Measurements from ENCODE around the gene ODAD3. TPM values are rescaled to one million over a fixed set of nuclear protein-coding genes. Genes with fewer than 3 reads are reported as not detected.
"Not testable (repeated sequence)": the region's sequence is repeated elsewhere in the genome, so short reads cannot be mapped to it uniquely, and the experiment has no call there.

Gene ODAD3
- polyA plus RNA-seq, 3 donors from 2014 or later = not detected

DNA sequence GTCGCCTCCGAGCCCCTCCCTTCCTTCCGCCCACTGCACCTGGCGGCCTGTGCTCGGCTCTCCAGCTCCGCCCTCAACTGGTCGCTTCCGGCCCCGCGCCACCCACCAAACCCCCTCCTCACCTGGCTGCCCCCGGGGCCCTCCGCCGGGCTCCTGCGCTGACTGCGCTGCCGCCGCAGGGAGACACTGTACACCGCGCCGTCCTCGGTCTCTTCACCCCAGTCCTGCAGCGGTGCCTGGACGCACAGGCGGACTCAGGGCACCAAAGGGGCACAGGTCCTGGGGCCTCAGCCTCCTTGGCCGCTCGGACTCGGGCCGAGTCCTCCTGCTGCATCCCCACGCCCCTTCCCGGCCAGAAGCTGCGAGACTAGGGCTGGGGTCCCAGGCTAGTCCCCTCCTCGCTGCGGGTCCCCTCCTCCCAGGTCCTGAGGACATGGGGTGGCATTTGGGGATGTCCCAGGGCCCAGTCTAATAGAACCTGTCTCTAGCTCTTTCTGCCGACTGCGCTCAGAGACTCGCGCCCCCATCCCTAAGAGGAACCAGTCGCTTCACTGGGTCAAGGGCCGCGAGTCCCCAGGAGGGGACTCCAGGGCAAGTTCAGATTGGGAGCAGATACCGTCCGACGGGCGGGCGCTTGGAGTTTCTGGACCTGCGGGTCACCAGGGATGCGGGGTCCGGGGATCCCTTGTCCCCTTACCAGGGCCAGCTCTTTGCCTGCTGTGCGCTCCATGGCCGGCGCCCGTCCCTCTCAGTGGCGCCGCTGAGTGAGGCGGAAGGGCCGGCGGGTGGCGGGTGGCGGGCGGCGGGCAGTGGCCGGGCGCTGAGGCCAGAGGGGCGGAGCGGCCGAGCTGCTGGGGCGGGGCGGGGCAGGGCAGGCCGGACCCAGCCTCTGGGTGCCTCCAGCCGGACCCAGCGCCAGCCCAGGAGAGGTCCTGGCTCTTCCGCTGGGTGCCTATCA, 16.1 kb downstream of the ODAD3 start, which contains the start of gene RGL3:
Gene RGL3, minus strand, starts transcription at position 766 of the 958 bp plus-strand sequence. Its CDS starts 36 bp downstream, at position 730.
- H3K36me3 Mint-ChIP-seq = no peaks in the 10 kb centered on the region
- no peaks in the 10 kb centered on the region for H3K9me3 Mint-ChIP-seq
- H3K4me3 Mint-ChIP-seq = peak within 1 kb of the TSS in 4 of 5 donors; percentile 30 to 66 (median 50)
- no peak for DNase-seq
- peaks cover 15 to 20% (median 17%) of the 10 kb centered on the region in 3 donors for H3K27me3 Mint-ChIP-seq (ENCODE audit: low read depth in 3 of 3)
- no peak within 1 kb of the TSS for H3K27ac Mint-ChIP-seq
- peaks cover 30 to 31% of the 10 kb centered on the region in 2 donors for H3K4me1 Mint-ChIP-seq

DNA sequence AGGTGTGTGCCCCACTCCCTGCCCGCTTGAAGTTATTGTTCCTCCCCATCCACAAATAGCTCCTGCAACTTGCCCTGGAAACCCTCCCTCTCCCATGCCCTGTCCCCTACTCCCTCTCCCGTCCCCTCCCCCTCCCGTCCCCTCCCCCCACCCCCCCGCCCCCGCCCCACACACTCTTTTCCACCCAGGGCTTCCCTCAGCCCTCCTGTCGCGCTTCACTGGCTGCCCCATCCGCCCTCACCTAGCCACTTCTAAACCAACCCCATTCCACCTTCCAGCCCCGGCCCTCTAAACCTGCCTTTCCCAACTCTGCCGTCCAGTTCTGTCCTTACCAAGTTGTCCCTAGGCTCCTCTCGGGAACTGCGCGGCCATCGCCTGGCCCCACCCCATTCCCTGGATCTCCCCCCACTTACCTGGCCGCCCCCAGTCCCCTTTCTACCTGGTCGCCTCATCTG, 16.8 kb downstream of the ODAD3 start:
- Mint-ChIP-seq H3K27me3 (ENCODE audit: low read depth in 3 of 3) (peaks cover 13 to 15% (median 14%) of the 10 kb centered on the region in 3 donors), H3K4me3 (no peak overlapping the region), H3K4me1 (peaks cover 24 to 26% of the 10 kb centered on the region in 2 donors), H3K9me3 (no peaks in the 10 kb centered on the region), H3K27ac (no peak overlapping the region), H3K36me3 (no peaks in the 10 kb centered on the region)
- no peak for DNase-seq

DNA sequence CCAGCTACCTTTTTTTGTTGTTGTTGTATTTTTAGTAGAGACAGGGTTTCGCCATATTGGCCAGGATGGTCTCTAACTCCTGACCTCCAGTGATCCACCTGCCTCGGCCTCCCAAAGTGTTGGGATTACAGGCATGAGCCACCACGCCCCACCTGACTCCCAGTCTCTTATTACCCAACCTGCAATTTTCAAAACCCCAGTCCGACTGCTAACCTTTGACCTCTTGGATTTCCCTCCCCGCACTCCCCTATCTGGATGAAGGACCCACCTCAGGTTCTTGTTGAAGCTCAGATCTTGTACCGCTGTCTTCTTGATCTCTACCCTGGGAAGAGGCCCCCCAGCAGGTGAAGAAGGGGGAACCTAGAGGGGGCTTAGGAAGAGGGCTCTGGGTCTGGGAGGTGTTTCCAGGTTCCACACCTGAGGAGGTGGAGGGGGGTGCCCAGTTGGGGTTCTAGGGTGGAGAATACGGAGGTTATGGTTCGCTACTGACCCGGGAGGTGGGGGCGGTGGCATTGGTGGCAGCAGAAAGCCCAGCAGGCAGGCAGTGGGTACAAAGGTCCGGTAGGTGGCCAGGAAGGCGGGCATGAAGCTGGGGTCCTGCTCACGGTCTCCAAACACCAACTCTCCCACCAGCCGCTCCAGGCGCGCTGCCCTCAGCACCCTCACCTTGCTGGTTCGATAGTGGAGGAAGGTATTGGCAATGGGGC, 18.4 kb downstream of the ODAD3 start:
- Mint-ChIP-seq H3K36me3 (no peaks in the 10 kb centered on the region), H3K4me3 (no peak overlapping the region), H3K27me3 (ENCODE audit: low read depth in 3 of 3) (peaks cover 9 to 12% (median 10%) of the 10 kb centered on the region in 3 donors), H3K9me3 (no peaks in the 10 kb centered on the region), H3K27ac (no peak overlapping the region), H3K4me1 (peaks cover 10 to 12% of the 10 kb centered on the region in 2 donors)
- no peak for DNase-seq

DNA sequence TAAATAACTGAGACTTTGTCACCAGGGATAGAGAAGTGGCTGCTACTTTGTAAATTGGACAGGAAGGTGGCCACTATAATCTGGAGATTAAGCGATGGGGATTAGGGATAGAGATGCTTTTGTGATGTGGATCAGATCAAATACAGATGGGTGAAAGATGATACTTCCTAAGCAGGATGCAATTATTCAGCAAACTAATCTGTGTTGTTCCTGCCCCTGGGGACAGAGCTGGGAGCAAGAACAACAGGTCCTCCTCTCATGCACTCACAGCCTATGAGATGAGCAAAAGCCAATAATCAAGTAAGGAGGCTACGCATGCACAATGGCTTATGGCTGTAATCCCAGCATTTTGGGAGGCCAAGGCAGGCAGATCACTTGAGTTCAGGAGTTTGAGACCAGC, 20.4 kb downstream of the ODAD3 start:
- Mint-ChIP-seq H3K4me1 (no peaks in the 10 kb centered on the region), H3K36me3 (no peaks in the 10 kb centered on the region), H3K27ac (no peak overlapping the region), H3K4me3 (no peak overlapping the region), H3K9me3 (no peaks in the 10 kb centered on the region), H3K27me3 (ENCODE audit: low read depth in 3 of 3) (peaks cover 8% of the 10 kb centered on the region in 3 donors)
- no peak for DNase-seq

DNA sequence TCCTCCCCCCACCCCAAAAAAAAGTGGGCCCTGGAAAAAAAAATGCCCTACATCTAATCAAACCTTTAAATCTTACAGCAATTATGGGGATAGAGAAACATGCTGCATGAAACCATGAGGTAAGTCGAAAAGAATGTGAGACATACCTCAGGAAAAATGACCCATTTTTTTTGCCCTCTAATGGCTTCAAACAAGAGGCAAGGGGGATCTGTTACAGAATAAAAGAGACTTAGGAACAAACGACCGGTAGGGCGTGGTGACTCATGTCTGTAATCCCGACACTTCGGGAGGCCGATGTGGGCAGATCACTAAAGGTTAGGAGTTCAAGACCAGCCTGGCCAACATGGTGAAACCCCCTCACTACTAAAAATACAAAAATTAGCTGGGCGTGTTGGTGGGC, 24.2 kb downstream of the ODAD3 start:
- no peak for DNase-seq

DNA sequence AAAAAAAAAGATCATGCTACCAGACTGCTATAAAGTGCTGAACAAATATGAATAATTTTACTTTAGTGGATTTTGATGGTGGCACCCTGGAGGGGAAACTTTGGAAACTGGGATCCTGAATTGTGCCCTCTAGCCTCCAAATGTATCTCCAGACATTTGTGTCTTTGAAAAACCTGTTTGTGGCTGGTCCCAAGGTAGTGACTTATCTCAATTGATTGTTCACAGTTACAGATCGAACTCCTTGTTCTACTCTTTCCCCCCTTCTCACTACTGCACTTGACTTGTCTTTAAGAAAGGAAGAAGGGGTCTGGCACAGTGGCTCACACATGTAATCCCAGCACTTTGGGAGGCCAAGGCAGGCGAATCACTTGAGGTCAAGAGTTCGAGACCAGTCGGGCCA, 26.3 kb downstream of the ODAD3 start:
- no peak for DNase-seq
- H3K27ac Mint-ChIP-seq = no peak overlapping the region

More for the DNA sequence above, 24.2 kb downstream of the ODAD3 start:
- Mint-ChIP-seq H3K27ac (no peak overlapping the region), H3K36me3 (no peaks in the 10 kb centered on the region), H3K9me3 (no peaks in the 10 kb centered on the region), H3K4me1 (no peaks in the 10 kb centered on the region), H3K4me3 (no peak overlapping the region), H3K27me3 (ENCODE audit: low read depth in 3 of 3) (peaks cover 0 to 5% (median 4%) of the 10 kb centered on the region in 3 donors)

DNA sequence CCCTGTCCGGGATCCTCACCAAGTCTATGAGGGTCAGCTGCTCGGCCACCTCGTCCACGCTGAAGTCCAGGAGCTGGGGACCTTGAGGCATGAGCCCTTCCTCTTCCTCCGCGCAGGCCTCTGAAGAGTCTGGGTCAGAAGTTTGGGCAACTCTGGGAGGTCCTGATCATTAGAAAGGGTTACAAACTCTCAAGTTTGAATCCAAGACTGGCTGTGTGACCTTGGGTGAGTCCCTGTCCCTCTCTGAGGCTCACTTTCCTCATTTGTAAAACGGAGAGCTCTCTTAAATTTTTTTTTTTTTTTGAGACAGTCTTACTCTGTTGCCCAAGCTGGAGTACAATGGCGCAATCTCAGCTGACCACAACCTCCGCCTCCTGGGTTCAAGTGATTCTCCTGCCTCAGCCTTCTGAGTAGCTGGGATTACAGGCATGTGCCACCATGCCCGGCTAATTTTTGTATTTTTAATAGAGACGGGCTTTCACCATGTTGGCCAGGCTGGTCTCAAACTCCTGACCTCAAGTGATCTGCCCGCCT, 28.2 kb downstream of the ODAD3 start:
- not testable (repeated sequence) for DNase-seq; H3K9me3 Mint-ChIP-seq; H3K4me1 Mint-ChIP-seq; H3K36me3 Mint-ChIP-seq; H3K4me3 Mint-ChIP-seq; H3K27me3 Mint-ChIP-seq (ENCODE audit: low read depth in 3 of 3); H3K27ac Mint-ChIP-seq

More for the DNA sequence above, 26.3 kb downstream of the ODAD3 start:
- Mint-ChIP-seq H3K4me1 (no peaks in the 10 kb centered on the region), H3K27me3 (ENCODE audit: low read depth in 3 of 3) (peaks cover 0 to 5% (median 4%) of the 10 kb centered on the region in 3 donors), H3K4me3 (no peak overlapping the region), H3K9me3 (no peaks in the 10 kb centered on the region), H3K36me3 (no peaks in the 10 kb centered on the region)

DNA sequence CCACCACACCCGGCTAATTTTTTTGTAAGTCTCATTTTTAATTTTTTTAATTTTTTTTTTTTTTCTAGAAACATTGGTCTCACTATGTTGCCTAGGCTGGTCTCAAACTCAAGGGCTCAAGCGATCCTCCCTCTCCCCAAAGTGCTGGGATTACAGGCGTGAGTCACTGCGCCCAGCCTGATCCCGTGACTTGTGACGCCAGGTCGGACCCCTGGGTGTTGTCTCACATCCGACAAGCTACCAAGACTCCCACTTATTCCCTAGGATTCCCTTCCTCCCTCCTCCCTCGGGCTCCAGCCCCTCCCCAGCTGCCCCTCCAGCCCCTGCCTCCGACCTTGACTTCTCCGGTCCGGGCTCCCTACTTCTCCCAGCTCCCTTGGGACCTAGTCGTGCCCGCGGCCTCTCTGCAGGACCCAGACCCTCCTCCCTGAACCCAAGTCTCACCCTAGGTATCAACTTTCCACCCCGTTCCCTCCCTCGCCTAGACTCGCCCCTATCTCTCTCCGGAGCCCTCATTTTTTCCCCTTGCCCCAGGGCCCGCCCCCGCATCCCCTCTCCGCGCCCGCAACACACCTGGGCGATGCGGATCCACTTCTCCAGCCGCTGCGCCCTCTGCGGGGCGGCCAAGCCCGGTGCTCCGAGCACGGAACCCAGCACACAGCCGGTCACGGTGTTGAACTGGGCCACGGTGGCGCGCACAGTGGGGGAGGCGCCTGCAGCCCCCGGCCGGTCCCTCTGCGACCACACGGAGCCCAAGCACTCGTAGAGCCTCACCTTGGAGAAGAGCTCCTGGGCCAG, 28.9 kb downstream of the ODAD3 start:
- no peak for DNase-seq
- Mint-ChIP-seq H3K36me3 (no peaks in the 10 kb centered on the region), H3K27me3 (ENCODE audit: low read depth in 3 of 3) (peaks cover 0 to 5% (median 4%) of the 10 kb centered on the region in 3 donors), H3K4me3 (no peak overlapping the region), H3K9me3 (no peaks in the 10 kb centered on the region), H3K4me1 (no peaks in the 10 kb centered on the region), H3K27ac (no peak overlapping the region)

DNA sequence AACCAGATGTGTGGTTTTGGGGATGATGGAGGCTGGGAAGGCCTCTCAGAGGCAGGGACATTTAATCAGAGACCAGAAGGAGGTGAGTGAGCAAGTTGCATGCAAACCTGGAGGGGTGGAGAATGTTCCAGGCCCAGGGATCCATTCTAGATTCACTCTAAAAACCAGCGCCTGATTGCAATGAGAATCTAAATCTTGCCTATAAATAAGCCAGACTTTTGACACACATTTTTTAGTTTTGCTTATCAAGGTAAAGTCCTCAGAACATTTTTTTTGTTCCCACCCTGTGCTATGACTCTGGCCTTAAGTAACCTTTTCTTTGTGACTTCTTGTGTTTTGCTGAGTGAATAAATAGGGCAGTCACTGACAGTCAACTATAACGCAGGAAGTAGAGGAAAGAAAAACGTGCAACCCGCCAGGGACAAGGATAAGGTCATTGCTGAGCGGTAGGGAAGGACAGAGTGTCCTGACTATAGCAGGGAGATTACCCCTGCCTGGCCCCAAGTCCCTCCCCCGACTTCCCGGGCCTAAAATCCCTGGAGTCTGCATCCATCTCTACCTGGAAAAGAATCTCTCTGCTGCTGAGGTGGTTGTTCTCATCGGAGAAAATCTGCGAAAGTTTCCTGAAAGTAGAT, 30.2 kb downstream of the ODAD3 start:
- no peaks in the 10 kb centered on the region for H3K9me3 Mint-ChIP-seq
- DNase-seq = no peak
- peaks cover 0 to 5% (median 4%) of the 10 kb centered on the region in 3 donors for H3K27me3 Mint-ChIP-seq (ENCODE audit: low read depth in 3 of 3)
- H3K4me1 Mint-ChIP-seq = no peaks in the 10 kb centered on the region
- no peak overlapping the region for H3K27ac Mint-ChIP-seq
- no peaks in the 10 kb centered on the region for H3K36me3 Mint-ChIP-seq
- no peak overlapping the region for H3K4me3 Mint-ChIP-seq

DNA sequence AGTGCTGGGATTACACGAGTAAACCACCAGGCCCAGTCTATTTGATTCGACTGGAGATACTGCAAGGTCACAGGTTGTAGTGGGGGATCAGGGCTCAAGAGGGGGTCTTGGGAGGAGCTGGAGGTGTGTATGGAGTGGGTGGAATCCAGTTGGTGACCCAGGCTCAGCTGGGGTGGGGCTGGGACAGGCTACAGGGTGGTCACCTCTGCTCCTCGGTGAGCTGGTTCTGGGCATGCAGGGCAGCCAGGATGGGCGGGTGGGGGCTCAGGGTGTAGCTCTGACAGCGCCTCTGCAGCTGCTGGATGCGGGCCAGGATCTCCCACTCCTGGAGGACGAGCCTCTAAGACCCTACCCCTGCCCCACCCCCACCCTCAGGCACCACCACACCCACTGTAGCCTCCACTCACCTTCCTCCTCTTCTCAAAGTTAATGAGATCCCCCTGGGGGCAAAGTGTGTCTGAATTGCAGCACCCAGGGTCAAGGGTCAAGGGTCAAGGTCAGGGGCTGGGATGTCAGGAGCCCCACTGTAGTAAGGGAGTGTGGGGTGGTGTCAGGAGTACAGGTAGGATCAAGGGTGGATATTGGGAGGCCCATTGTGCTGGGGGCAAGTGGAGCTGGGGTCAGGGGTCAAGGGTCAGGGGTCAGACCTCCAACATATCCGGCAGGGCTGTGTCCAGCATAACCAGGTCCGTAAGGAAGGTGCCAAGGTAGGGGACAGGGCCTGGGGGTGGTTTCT, 32.9 kb downstream of the ODAD3 start:
- no peak overlapping the region for H3K27ac Mint-ChIP-seq
- DNase-seq = no peak
- H3K27me3 Mint-ChIP-seq (ENCODE audit: low read depth in 3 of 3) = peaks cover 0 to 2% (median 0%) of the 10 kb centered on the region in 3 donors
- H3K4me3 Mint-ChIP-seq = no peak overlapping the region
- peaks cover 0 to 2% (median 0%) of the 10 kb centered on the region in 6 donors for H3K9me3 Mint-ChIP-seq
- H3K36me3 Mint-ChIP-seq = no peaks in the 10 kb centered on the region
- no peaks in the 10 kb centered on the region for H3K4me1 Mint-ChIP-seq

DNA sequence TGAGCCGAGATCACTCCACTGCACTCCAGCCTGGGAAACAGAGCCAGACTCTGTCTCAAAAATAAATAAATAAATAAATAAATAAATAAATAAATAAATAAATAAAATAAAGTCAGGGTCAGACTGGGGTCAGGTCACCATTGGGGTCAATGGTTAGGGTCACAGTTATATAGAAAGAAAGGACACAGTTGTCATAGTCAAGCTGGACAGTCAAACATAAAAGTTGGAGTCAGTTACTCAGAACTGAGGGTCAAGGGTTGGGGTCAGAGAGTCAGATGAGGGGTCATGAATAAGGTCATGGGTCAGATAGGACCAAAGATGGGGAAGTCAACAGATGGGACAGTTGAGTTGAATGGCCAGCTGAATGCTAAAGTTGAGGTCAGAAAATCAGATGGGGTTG, 34.1 kb downstream of the ODAD3 start:
- peaks cover 0 to 2% (median 0%) of the 10 kb centered on the region in 3 donors for H3K27me3 Mint-ChIP-seq (ENCODE audit: low read depth in 3 of 3)
- no peak for DNase-seq
- peaks cover 0 to 2% (median 0%) of the 10 kb centered on the region in 6 donors for H3K9me3 Mint-ChIP-seq
- no peaks in the 10 kb centered on the region for H3K4me1 Mint-ChIP-seq
- no peak overlapping the region for H3K4me3 Mint-ChIP-seq
- no peaks in the 10 kb centered on the region for H3K36me3 Mint-ChIP-seq
- H3K27ac Mint-ChIP-seq = no peak overlapping the region

DNA sequence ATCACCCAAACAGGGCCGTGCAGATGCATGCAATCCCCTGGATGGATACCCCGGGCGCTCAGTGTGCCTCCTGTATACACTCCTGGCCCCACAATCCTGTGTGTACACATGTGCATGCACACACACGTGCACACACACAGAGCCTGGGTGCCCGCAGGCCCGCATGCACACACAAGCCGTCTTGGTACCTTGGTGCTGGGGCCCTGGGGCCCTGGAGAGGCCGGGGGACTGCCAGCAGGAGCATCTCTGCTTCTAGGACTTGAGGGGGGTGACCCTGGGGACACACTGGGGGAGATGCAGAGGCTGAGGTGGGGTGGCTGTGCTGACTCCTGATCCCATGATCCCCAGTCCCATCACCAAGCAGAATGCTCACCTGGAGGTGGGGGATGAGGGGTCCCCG, 35.3 kb downstream of the ODAD3 start:
- Mint-ChIP-seq H3K4me3 (no peak overlapping the region), H3K27ac (no peak overlapping the region), H3K4me1 (no peaks in the 10 kb centered on the region), H3K9me3 (peaks cover 0 to 2% (median 0%) of the 10 kb centered on the region in 6 donors), H3K36me3 (peaks cover 0 to 3% (median 0%) of the 10 kb centered on the region in 3 donors), H3K27me3 (ENCODE audit: low read depth in 3 of 3) (peaks cover 0 to 2% (median 2%) of the 10 kb centered on the region in 3 donors)
- DNase-seq = no peak
